22Rv1 (cell line): ENCODE data around the gene ANG.

Source experiments
- CTCF ChIP-seq: fragments of 450-650 bp; IDR thresholded peaks from 2 replicates; pipeline ENCODE4 v1.5.1; 2017; ENCODE audit warnings: mild to moderate bottlenecking
- ZFX ChIP-seq: fragments of 450-650 bp; IDR thresholded peaks from 2 replicates; pipeline ENCODE4 v1.6.1; 2017; ENCODE audit warnings: antibody characterized with exemption, borderline replicate concordance

- TF ChIP-seq CTCF, result no peak
- TF ChIP-seq ZFX, result no peak
These were observed 3.7 kb downstream of the ANG start for GRCh38 chr14:20692116-20692751.
